Muscle of leg (tissue), 11 donors: ENCODE data around the gene OR5A2. TPM values are rescaled to one million over a fixed set of nuclear protein-coding genes. Genes with fewer than 3 reads are reported as not detected.
A peak's percentile ranks its signal among the peaks of the same experiment; 100 is the strongest.
"Not testable (repeated sequence)": the region's sequence is repeated elsewhere in the genome, so short reads cannot be mapped to it uniquely, and the experiment has no call there.

Experiments used
- DNase-seq: peaks from one replicate; pipeline ENCODE4 v3.0.0; 2013
- H3K27ac ChIP-seq: one replicate; pipeline ENCODE4 v1.5.1; 2013; ENCODE audit warnings: mild to moderate bottlenecking, low read length, control low read depth
- H3K27me3 ChIP-seq: one replicate; pipeline ENCODE4 v1.6.1; 2013; ENCODE audit warnings: low read length; ENCODE audit not compliant: control insufficient read depth, insufficient read depth
- H3K36me3 ChIP-seq: one replicate; pipeline ENCODE4 v1.6.1; 2013; ENCODE audit warnings: low read length; ENCODE audit not compliant: control insufficient read depth, insufficient read depth
- H3K4me1 ChIP-seq: one replicate; pipeline ENCODE4 v1.6.1; 2013; ENCODE audit warnings: low read length; ENCODE audit not compliant: control insufficient read depth, insufficient read depth
- H3K4me3 ChIP-seq: one replicate; pipeline ENCODE4 v1.5.1; 2013; ENCODE audit warnings: low read length, control low read depth
- H3K9me3 ChIP-seq: replicated peaks from 2 replicates; pipeline ENCODE4 v1.6.1; 2013; ENCODE audit warnings: low read depth, low read length; ENCODE audit not compliant: control insufficient read depth
- WGBS: methylation state at CpG from one replicate; pipeline ENCODE4 v1.1.5; 2013; ENCODE audit warnings: missing lambda C conversion rate; ENCODE audit not compliant: insufficient coverage; 5-methylcytosine and 5-hydroxymethylcytosine counted together
- polyA plus RNA-seq, 8 donors: library from polyadenylated mRNA; unstranded; fragments of 120-200 nt; gene quantifications; one replicate each; pipeline versions ENCODE4 v1.2.1 to v1.2.3, GENCODE V29; 2013; ENCODE audit warnings: inconsistent platforms in 1 of 8, low replicate concordance in 1 of 8; ENCODE audit not compliant: insufficient read length in 8 of 8, insufficient read depth in 1 of 8
- total RNA-seq: library from RNA; stranded (reverse); fragments of 120-200 nt; gene quantifications from one replicate; pipeline ENCODE4 v1.2.4, GENCODE V29; 2013

Gene OR5A2
- total and polyA plus RNA-seq, 9 donors: 0.01 to 0.03 (median 0.03) TPM; not detected in 3

DNA sequence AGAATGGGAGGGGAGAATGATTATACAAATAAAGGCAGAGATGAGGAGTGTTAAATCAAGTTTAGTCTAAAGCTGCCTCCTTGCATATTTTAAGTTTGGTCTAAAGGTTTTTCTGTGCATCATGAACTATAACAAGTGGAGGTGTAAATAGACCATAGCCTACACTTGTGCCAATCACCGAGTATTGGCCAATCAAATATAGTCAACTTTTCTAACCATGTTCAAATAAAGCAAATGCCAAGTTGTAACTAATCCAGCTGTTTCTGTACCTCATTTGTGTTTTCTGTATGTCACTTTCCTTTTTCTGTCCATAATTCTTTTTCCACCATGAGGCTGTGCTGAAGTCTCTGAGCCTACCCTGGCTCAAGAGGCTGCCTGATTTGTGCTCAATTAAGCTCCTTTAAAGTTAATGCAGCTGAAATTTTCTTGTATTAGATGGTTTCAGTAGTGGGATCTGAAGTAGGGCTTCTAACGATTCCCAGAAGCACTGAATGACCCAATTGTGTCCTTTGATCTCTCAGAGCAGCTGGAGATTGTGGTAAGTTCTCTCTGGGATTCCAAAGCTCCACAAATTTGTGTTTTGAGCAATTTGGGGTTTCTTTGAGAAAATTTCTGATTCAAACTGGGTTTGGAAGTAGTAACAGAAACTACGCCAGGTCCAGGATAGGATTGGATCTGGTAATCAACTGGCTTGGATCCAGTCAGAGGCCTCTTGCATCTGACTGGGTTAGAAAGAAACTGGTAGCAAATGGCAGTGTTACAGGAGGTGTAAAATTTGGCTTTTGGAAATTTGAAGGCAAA lies 25.6 kb downstream of the OR5A2 start:
- Histone ChIP-seq H3K4me1 (no peaks in the 10 kb centered on the region), H3K27ac (no peak overlapping the region), H3K4me3 (no peak overlapping the region), H3K27me3 (no peaks in the 10 kb centered on the region), H3K9me3 (peaks cover 22% of the 10 kb centered on the region), H3K36me3 (no peaks in the 10 kb centered on the region)
- DNase-seq: no peak
- WGBS: 48% methylated on average over 3 of the region's 3 CpGs

DNA sequence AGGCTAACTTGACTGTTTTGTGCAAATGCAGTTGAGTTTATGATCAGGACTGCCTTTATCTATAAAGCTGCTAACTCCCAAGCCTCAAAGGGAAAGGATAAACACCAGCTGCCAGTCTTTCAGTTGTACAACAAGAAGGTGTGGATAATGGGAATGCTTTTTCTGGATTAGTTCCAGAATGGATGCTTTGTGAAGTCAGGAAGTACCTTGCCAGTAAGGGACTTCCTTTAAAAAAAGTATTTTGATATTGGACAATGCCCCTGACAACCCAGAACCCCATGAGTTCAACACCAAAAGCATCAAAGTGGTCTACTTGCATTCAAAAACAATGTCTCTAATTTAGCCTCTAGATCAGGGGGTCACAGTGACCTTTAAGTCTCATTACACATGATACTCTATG lies 32.0 kb downstream of the OR5A2 start:
- H3K4me1 ChIP-seq: no peaks in the 10 kb centered on the region

DNA sequence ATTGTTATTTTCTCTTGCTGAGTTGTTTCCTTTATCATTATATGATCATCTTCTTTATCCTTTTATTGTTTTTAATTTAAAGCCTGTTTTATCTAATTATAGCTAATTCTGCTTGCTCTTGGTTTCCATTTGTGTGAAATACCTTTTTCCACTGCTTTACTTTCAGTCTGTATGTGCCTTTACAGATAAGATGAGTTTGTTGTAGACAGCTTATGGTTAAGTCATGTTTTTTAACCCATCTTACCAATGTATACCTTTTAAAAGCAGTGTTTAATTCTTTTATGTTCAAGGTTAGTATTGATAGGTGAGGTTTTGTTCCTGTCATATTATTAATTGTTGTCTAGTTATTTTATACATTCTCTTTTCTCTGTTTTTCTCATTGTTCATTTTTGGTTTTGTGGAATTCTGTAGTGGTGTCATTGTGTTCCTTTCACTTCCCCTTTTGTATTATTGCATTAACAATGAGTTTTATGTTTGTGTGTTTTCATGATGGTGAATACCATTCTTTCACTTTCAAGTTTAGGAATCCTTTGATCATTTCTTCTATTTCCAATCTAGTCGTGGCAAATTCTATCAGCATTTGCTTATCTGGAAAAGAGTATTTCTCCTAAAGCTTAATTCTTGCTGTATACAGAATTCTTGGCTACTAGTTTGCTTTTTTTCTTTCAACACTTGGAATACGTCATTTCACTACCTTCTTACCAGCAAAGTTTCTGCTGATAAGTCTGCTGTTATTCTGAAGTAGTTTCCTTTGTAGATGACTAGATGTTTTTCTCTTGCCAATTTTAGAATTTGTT lies 45.8 kb downstream of the OR5A2 start:
- Histone ChIP-seq H3K4me3 (no peak overlapping the region), H3K27me3 (no peaks in the 10 kb centered on the region), H3K36me3 (no peaks in the 10 kb centered on the region), H3K9me3 (no peaks in the 10 kb centered on the region), H3K4me1 (no peaks in the 10 kb centered on the region), H3K27ac (no peak overlapping the region)
- WGBS: no CpG with 5 or more reads among the region's 2 CpGs
- DNase-seq: no peak

More for the DNA sequence above, 32.0 kb downstream of the OR5A2 start:
- no peak overlapping the region for H3K4me3 ChIP-seq
- DNase-seq: no peak
- peaks cover 2% of the 10 kb centered on the region for H3K9me3 ChIP-seq
- no peaks in the 10 kb centered on the region for H3K36me3 ChIP-seq
- no peaks in the 10 kb centered on the region for H3K27me3 ChIP-seq
- no peak overlapping the region for H3K27ac ChIP-seq

DNA sequence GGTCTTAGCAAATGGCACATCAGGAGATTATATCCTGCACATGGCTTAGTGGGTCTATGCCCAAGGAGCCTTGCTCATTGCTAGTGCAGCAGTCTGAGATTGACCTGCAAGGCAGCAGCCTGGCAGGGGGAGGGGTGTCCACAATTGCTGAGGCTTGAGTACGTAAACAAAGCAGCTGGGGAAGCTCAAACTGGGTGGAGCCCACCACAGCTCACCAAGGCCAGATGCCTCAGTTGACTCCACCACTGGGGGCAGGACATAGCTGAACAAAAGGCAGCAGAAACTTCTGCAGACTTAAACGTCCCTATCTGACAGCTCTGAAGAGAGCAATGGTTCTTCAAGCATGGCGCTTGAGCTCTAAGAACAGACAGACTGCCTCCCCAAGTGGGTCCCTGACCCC lies 53.9 kb downstream of the OR5A2 start:
- not testable (repeated sequence) for DNase-seq, H3K4me3 ChIP-seq
- WGBS: 17% methylated on average over 2 of the region's 3 CpGs

DNA sequence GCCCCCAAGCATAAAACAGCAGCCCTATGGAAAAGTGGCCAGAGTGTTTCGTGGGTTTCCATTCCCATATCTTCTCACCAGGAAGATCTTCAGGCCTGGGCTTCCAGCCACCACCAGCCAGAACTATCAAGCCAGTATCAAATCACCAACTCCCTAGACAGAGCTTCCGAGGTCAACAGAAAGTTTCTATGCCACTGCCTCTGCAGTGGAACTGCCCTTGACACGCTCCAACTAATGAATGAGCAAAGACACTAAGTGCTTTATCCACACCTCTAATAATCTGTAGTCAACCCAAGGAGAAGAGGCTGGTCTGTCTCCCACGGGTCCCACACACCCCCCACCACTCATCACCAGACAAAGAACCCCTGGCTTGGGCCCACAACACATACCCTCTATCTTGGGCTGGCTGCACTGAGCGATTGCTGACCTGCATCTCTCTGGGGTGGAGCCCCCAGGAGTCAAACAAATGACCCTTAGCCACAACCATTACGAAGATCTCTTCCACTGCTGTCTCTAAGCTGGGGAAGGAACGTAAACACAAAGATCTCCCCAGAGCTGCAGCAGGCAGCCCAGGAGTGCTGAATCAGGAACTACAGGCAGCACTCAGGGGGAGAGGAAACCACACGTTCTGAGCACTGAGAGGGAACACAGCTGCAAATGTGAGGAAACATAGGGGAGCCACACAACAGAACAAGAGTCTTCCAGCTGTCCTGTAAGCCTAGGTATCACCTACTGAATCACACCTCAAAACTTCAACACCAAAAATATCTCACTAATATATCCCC lies 57.8 kb downstream of the OR5A2 start:
- WGBS: 61% methylated on average over 6 of the region's 8 CpGs

More for the DNA sequence above, 53.9 kb downstream of the OR5A2 start:
- peaks cover 25% of the 10 kb centered on the region for H3K9me3 ChIP-seq
- H3K36me3 ChIP-seq, H3K27ac ChIP-seq, H3K4me1 ChIP-seq, H3K27me3 ChIP-seq: not testable (repeated sequence)

More for the DNA sequence above, 57.8 kb downstream of the OR5A2 start:
- Histone ChIP-seq H3K4me3 (no peak overlapping the region), H3K27ac (no peak overlapping the region), H3K4me1 (no peaks in the 10 kb centered on the region), H3K27me3 (no peaks in the 10 kb centered on the region), H3K36me3 (no peaks in the 10 kb centered on the region), H3K9me3 (peaks cover 28% of the 10 kb centered on the region)
- peak; percentile 53 for DNase-seq

Other genes with a start within 250 kb of the OR5A2 start
- 13.4 TPM for gene MPEG1, start 213.5 kb downstream of the OR5A2 start, total RNA-seq
- 10 to 100 TPM in 5 of 8 donors, 1 to 10 TPM in 3; 8.8 to 13.8 (median 11.9) TPM for gene MPEG1, start 213.5 kb downstream of the OR5A2 start, polyA plus RNA-seq
- gene OR5AN1, start 67.5 kb downstream of the OR5A2 start, total RNA-seq: not detected
- gene OR5AN1, start 67.5 kb downstream of the OR5A2 start, polyA plus RNA-seq: under 1 TPM in 1 of 8 donors, not detected in 7; 0.03 TPM
- not detected for gene OR5A1, start 10.1 kb upstream of the OR5A2 start, total RNA-seq
- under 1 TPM in 2 of 8 donors, not detected in 6; 0.01 to 0.04 TPM for gene OR5A1, start 10.1 kb upstream of the OR5A2 start, polyA plus RNA-seq
- not detected for gene OR4D6, start 30.5 kb upstream of the OR5A2 start, total RNA-seq
- gene OR4D6, start 30.5 kb upstream of the OR5A2 start, polyA plus RNA-seq: not detected
- gene OR4D10, start 46.9 kb upstream of the OR5A2 start, total RNA-seq: not detected
- not detected for gene OR4D10, start 46.9 kb upstream of the OR5A2 start, polyA plus RNA-seq
- not detected for gene OR4D11, start 77.2 kb upstream of the OR5A2 start, total RNA-seq
- not detected for gene OR4D11, start 77.2 kb upstream of the OR5A2 start, polyA plus RNA-seq
- not detected for gene OR4D9, start 85.1 kb upstream of the OR5A2 start, total RNA-seq
- gene OR4D9, start 85.1 kb upstream of the OR5A2 start, polyA plus RNA-seq: under 1 TPM; 0.01 to 0.18 (median 0.03) TPM
- gene OSBP, start 189.4 kb upstream of the OR5A2 start, total RNA-seq: 32.6 TPM
- gene OSBP, start 189.4 kb upstream of the OR5A2 start, polyA plus RNA-seq: 10 to 100 TPM; 36.9 to 60.3 (median 47.9) TPM
- gene PATL1, start 242.6 kb upstream of the OR5A2 start, total RNA-seq: 8.2 TPM
- 10 to 100 TPM; 22.4 to 28.7 (median 25.8) TPM for gene PATL1, start 242.6 kb upstream of the OR5A2 start, polyA plus RNA-seq